CD4-positive, alpha-beta T cell treated with Interleukin-21 for 1 hour (primary cell): ENCODE measurements around the gene FNTB.

ENCODE experiments used
- DNase-seq: peaks from one replicate; pipeline ENCODE4 v3.0.0-alpha.2; 2020

FNTB gene

GRCh38 chr14:65095633-65096205 lies 109.0 kb downstream of the FNTB start:
- DNase-seq: no peak

DNA sequence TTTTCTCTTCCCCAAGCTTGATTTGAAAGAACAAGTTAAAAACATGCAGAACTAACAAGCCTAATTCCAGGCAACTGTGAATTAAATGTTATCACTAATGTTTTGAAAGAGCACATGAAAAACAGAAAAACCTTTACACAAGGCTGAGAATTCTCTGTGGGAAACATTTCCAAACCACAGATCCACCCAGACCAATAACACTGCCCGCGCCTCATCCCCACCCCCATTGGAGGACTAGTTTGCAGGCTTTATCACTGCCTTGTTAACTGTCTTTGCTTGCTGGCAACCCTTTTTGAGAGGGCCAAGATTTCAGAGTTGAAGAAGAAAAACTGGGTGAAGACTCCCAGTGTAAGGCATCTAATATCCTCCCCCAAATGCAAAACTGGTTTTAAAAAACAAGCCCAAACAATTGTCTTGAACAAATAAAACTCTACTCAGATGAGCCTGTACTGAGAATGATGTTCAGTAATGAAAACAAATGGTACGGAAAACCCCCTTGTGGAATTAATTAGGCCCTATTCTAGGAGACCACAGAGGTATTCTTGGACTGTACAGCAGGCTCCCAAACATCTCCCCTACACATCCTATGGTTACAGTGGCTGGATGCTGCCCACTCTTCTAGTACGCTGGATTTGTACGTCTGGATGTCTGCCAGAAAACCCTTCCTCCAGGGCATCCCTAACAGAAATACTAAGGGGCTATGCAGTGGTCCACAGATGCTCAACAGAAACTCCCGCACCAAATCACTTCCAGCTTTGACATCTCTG lies 109.8 kb downstream of the FNTB start:
- DNase-seq: no peak

DNA sequence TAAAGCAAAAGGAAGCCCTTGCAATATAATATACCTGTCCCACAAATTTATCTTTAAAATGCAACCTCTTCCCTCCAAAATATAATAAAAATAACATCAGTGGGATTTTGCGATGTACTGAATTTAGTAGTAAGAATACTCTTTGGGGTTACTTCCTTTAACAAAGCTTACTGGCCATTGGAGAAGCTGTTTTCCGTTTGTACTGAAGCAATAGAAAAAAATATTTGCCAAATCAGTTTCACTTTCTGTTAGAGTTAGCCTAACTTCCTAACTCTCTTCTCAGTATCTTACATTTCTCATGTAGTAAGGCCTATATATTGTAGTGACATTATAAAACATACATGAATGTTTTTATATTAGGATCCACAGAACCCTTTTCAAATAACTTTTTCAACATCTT lies 111.9 kb downstream of the FNTB start:
- DNase-seq: peak; percentile 64

- DNase-seq: peak; percentile 47
Measured at GRCh38 chr14:65100922-65101541, 114.3 kb downstream of the FNTB start.

DNA sequence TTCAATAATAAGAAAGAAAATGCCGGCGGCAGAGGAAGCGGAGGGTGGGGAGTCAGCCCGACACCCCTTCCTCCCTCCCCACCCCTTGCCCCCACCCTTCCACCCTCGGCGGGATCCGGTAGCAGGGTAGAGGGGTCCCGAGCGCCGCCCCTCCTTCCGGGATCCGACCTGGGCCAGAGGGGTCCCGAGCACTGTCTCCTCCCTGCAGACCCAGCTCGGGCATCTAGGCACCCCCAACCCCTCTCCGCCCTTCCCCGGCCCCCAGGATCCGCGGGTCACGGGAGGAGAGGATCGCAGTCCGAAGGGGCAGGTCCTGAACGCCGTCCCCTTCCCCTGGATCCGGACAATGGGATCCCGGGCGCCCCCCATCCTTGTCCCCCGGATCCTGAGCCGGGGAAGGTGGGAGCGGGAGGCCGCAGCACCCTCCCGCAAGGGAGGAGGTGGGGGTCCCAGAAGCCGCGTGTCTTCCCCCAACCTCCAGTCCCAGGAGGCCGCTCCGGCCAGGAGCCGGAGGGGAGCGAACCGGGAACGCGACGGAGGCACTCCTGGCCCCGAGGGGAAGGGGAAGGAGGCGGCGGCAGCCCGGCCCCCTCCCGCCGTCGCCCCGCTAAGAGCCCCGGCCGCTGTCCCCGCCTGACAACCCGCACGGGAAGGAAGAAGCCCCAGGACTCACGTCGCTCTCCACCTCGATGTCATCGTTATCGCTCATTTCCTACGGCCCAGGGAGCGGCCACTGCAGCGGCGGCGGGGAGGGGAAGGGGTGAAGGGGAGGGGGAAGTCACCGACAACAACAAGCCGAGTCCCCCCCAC lies 115.1 kb downstream of the FNTB start:
- peak; percentile 63 for DNase-seq

DNA sequence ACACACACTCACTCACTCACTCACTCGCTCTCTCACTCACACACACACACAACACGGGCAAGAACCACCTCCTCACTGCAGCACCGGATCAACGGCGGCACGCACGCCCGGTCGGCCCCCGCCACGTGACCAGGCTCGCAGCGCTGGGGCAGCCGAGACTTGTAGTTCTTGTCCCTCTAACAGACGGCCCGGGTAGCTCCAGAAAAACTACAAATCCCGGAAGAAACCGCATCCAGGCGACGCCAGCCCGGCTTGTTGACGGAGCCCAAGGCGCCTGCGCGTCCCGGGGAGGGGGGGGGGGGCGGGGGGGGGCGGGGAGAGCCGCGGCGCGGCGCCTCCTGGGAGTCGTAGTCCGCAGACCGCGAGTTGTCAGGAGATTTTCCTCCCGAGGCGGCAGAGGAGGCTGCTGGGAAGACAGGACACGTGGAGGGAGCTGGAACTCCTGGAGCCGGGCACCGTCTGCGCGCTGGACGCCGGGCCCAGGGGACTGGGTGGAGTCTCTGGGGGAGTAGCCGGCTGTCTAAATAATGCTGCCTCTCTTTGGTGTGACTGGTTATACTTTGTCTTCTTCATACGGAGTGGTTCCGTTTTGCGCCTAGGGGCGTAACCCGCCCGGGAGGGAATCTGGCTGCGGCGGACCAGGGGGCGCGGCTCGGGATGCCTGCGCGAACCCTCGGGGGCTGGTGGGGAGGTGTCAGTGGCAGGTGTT lies 115.9 kb downstream of the FNTB start, which contains the start of gene MAX:
MAX (minus strand) TSS at position 77 of the 709 bp plus-strand sequence. CDS start 178 bp downstream, outside the sequence.
- peak; percentile 99 for DNase-seq

- DNase-seq: peak; percentile 17
Measured at GRCh38 chr14:65103150-65103760, 116.6 kb downstream of the FNTB start.

- no peak for DNase-seq
Measured at GRCh38 chr14:65104791-65105190, 118.1 kb downstream of the FNTB start.

- DNase-seq: no peak
Measured at GRCh38 chr14:65106316-65106715, 119.6 kb downstream of the FNTB start.

DNA sequence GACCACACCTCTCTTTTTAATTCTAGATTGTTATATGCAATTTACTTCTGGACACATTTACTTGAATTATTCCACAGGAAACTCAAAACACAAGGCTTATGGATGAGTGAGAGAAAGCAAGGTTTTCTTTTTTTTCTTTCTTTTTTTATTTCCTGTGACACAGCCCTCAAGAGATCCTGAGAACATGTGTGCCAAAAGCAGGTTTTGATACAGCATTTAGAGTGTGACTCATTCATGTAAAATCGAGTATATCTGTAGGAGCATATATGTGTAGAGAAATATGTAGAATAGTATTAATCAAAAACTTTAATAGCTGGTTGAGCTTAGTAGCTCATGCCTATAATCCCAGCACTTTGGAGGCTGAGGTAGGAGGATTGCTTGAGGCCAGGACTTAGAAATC lies 120.0 kb downstream of the FNTB start:
- DNase-seq: no peak

- DNase-seq: no peak
Measured at GRCh38 chr14:65107200-65107599, 120.5 kb downstream of the FNTB start.

GRCh38 chr14:65109357-65109756 lies 122.7 kb downstream of the FNTB start:
- DNase-seq: no peak

DNA sequence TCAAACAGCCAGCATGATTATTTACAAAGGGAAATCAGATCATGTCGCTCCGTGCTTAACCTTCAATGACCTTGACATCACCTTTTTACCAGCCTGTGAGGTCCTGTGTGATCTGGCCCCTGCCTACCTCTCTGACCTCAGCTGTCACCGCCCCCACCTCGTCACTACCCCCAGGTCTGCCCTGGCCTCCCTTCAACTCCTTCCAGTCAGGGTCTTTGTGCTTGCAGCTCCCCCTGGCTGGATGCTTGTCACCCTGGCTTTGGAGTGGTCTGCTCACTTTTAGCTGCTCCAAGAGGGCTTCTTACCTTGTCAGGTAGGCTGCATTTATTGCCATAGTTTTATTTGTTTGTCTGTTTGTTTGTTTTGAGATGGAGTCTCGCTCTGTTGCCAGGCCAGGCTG lies 123.8 kb downstream of the FNTB start:
- DNase-seq: no peak
